K562 (cell line): Measurements from ENCODE around the gene SIKE1. TPM values are rescaled to one million over a fixed set of nuclear protein-coding genes. Genes with fewer than 3 reads are reported as not detected.

Experiments
- ATAC-seq: fragments of 200-7000 bp; cut with Tn5 transposase; 3 replicates; pipeline ENCODE4 v1.9.1; 2020; ENCODE audit warnings: moderate library complexity
- BruUV-seq: library from RNA; stranded (reverse); fragments of 400-500 nt; replicated peaks from 2 replicates; lab custom pipeline; 2021; lab: Mats Ljungman, UMichigan
- CTCF ChIA-PET: fragments of 300-600 bp; formaldehyde crosslinking; extraction: SDS; loops from one replicate; lab custom pipeline; 2021; ENCODE audit warnings: low intra/inter-chr PET ratio; lab: Yijun Ruan, JAX
- POLR2A ChIA-PET: fragments of 300-600, 350-650 bp; sonication (Branson Sonifier 250); formaldehyde crosslinking; extraction: SDS; loops from one replicate; lab custom pipeline; 2021; ENCODE audit warnings: antibody characterized with exemption, inconsistent platforms; lab: Yijun Ruan, JAX
- DNase-seq, 4 experiments: peaks; one replicate each; pipeline versions ENCODE4 v3.0.0 to v3.0.0-alpha.2; 2011 to 2018; ENCODE audit warnings: low spot score in 3 of 4, mixed read lengths in 3 of 4; ENCODE audit errors: extremely low read depth in 1 of 4
- FAIRE-seq: peaks from 2 replicates; lab custom pipeline; 2011; peaks lifted over from hg19 to GRCh38; lab: Jason Lieb, UNC
- H2AFZ ChIP-seq: 2 replicates; pipeline ENCODE4 v1.6.0; 2011; ENCODE audit warnings: low read depth, low read length, control low read depth, inconsistent platforms
- H3K27ac ChIP-seq: fragments of 200-600 bp; 3 replicates; pipeline ENCODE4 v1.8.0; 2011; ENCODE audit warnings: low read depth, mild to moderate bottlenecking, control low read depth, inconsistent platforms, low read length, moderate library complexity, mixed read lengths; ENCODE audit errors: extremely low read depth
- H3K27me3 ChIP-seq, 2 experiments: fragments of 300-600 bp in 1 of 2; 2 replicates in 1 of 2; 3 replicates in 1 of 2; pipeline versions ENCODE4 v1.6.0 to v1.8.0; 2011; ENCODE audit warnings: inconsistent platforms in 2 of 2, low read length in 2 of 2, mild to moderate bottlenecking in 1 of 2, mixed read lengths in 1 of 2, moderate library complexity in 1 of 2; ENCODE audit not compliant: control insufficient read depth in 2 of 2, insufficient read depth in 2 of 2
- H3K36me3 ChIP-seq: fragments of 300-600 bp; 3 replicates; pipeline ENCODE4 v1.8.0; 2011; ENCODE audit warnings: mild to moderate bottlenecking, low read length, inconsistent platforms; ENCODE audit not compliant: control insufficient read depth, insufficient read depth
- H3K4me1 ChIP-seq, 2 experiments: fragments of 200-600 bp in 1 of 2; replicated peaks in 1 of 2; 2 replicates in 1 of 2; 3 replicates in 1 of 2; pipeline versions ENCODE4 v1.5.1 to v1.8.0; 2011; ENCODE audit warnings: inconsistent platforms in 2 of 2, low read length in 2 of 2, mild to moderate bottlenecking in 1 of 2, mixed read lengths in 1 of 2, moderate library complexity in 1 of 2; ENCODE audit not compliant: control insufficient read depth in 2 of 2, insufficient read depth in 2 of 2
- H3K4me2 ChIP-seq: 2 replicates; pipeline ENCODE4 v1.6.1; 2011; ENCODE audit warnings: low read length, control low read depth, inconsistent platforms, mixed read lengths; ENCODE audit not compliant: insufficient read depth
- H3K4me3 ChIP-seq: fragments of 200-600 bp; sonication (generic), shearing (Covaris generic); 2 replicates; pipeline ENCODE4 v1.5.1; 2016; ENCODE audit warnings: control low read depth, inconsistent platforms
- H3K79me2 ChIP-seq: fragments of 200-600 bp; 3 replicates; pipeline ENCODE4 v1.8.0; 2011; ENCODE audit warnings: low read length, inconsistent platforms; ENCODE audit not compliant: control insufficient read depth, insufficient read depth
- H3K9ac ChIP-seq, 2 experiments: 2 replicates each; pipeline versions ENCODE4 v1.6.0 to v1.6.1; 2011; ENCODE audit warnings: low read depth in 2 of 2, low read length in 2 of 2, control low read depth in 1 of 2, inconsistent platforms in 1 of 2, mild to moderate bottlenecking in 1 of 2, mixed read lengths in 1 of 2; ENCODE audit not compliant: insufficient read depth in 1 of 2
- H3K9me1 ChIP-seq: one replicate; pipeline ENCODE4 v1.6.0; 2011; ENCODE audit warnings: inconsistent platforms, mild to moderate bottlenecking, low read length, moderate library complexity; ENCODE audit not compliant: control insufficient read depth, insufficient read depth
- H3K9me3 ChIP-seq: replicated peaks from 2 replicates; pipeline ENCODE4 v1.5.1; 2011; ENCODE audit warnings: low read depth, low read length, inconsistent platforms; ENCODE audit not compliant: control insufficient read depth, insufficient read depth
- H4K20me1 ChIP-seq: replicated peaks from 2 replicates; pipeline ENCODE4 v1.6.1; 2011; ENCODE audit warnings: low read length, inconsistent platforms, mixed read lengths; ENCODE audit not compliant: control insufficient read depth, insufficient read depth
- BCL6 ChIP-seq: fragments of 250-450 bp; sonication (Bioruptor Pico); IDR thresholded peaks from 2 replicates; pipeline ENCODE4 v1.4.0; 2020
- FOXJ3 ChIP-seq: sonication (generic); formaldehyde crosslinking; IDR thresholded peaks from 2 replicates; pipeline ENCODE4 v1.4.0; 2020; ENCODE audit warnings: mild to moderate bottlenecking, missing genetic modification reagents
- ILF3 ChIP-seq: fragments of 450-650 bp; IDR thresholded peaks from 2 replicates; pipeline ENCODE4 v1.6.1; 2018; ENCODE audit warnings: antibody characterized with exemption, mild to moderate bottlenecking, moderate library complexity, borderline replicate concordance
- KHSRP ChIP-seq: fragments of 450-650 bp; IDR thresholded peaks from 2 replicates; pipeline ENCODE4 v1.6.1; 2017
- MTF1 ChIP-seq: fragments of 250-450 bp; sonication (Bioruptor Pico); IDR thresholded peaks from 2 replicates; pipeline ENCODE4 v1.9.0; 2021; ENCODE audit warnings: moderate library complexity, mild to moderate bottlenecking, inconsistent platforms, borderline replicate concordance
- MYBL2 ChIP-seq, 2 experiments: fragments of 450-650 bp in 1 of 2; sonication (generic) in 1 of 2; formaldehyde crosslinking in 1 of 2; IDR thresholded peaks; 2 replicates each; pipeline versions ENCODE4 v1.6.1 to v1.8.1; 2017 to 2022; ENCODE audit warnings: borderline replicate concordance in 1 of 2, inconsistent platforms in 1 of 2, low read depth in 1 of 2, mild to moderate bottlenecking in 1 of 2, missing genetic modification reagents in 1 of 2, moderate library complexity in 1 of 2
- RB1 ChIP-seq: fragments of 450-650 bp; IDR thresholded peaks from 2 replicates; pipeline ENCODE4 v1.6.1; 2017; ENCODE audit warnings: low read depth, mild to moderate bottlenecking
- TFE3 ChIP-seq: fragments of 450-650 bp; formaldehyde crosslinking; IDR thresholded peaks from 2 replicates; pipeline ENCODE4 v1.4.0; 2020; ENCODE audit warnings: mild to moderate bottlenecking, mixed read lengths
- ZEB2 ChIP-seq: fragments of 450-650 bp; IDR thresholded peaks from 2 replicates; pipeline ENCODE4 v1.6.1; 2016
- ZNF324 ChIP-seq: fragments of 250-450 bp; sonication (Bioruptor Pico); IDR thresholded peaks from 2 replicates; pipeline ENCODE4 v1.4.0; 2020; ENCODE audit warnings: mild to moderate bottlenecking
- ZNF431 ChIP-seq: sonication (generic); formaldehyde crosslinking; IDR thresholded peaks from 2 replicates; pipeline ENCODE4 v1.8.0; 2022; ENCODE audit warnings: mild to moderate bottlenecking, missing genetic modification reagents
- ZNF717 ChIP-seq: fragments of 250-450 bp; sonication (Bioruptor Pico); IDR thresholded peaks from 2 replicates; pipeline ENCODE4 v1.5.0; 2021
- WGBS: fragments of 100-300 bp; shearing (Covaris generic); methylation state at CpG from one replicate; pipeline ENCODE4 v1.1.6; 2016; ENCODE audit warnings: low coverage, mixed read lengths; ENCODE audit not compliant: insufficient coverage; ENCODE audit errors: missing lambda C conversion rate; 5-methylcytosine and 5-hydroxymethylcytosine counted together
- in situ Hi-C: fragments of 300-500 bp; cut with MboI; formaldehyde crosslinking; loops from 4 replicates; pipeline ENCODE4 v1.15.0; 2018; ENCODE audit warnings: inconsistent platforms, mixed read lengths
- intact Hi-C: fragments of 100-400 bp; cut with micrococcal nuclease; formaldehyde crosslinking; loops from 2 replicates; pipeline ENCODE4 v1.14.2; 2022
- polyA plus RNA-seq, 8 experiments: library from polyadenylated mRNA; depleted of rRNA in 4 of 8; stranded (reverse) in 5 of 8; unstranded in 3 of 8; fragments of >200 nt; fragmentation: Nextera tagmentation in 2 of 8; fragmentation: Illumina TruSeq in 1 of 8; extraction: Ambion mirVana in 2 of 8; extraction: Trizol in 1 of 8; gene quantifications; 2 replicates each; pipeline versions ENCODE4 v1.2.1 to v1.2.3, GENCODE V29; 2011 to 2014; ENCODE audit warnings: inconsistent platforms in 1 of 8, missing spikeins in 1 of 8
- total RNA-seq, 7 experiments: library from RNA; depleted of rRNA in 6 of 7; stranded (reverse); fragments of >200 nt in 6 of 7; fragmentation: Illumina TruSeq in 2 of 7; extraction: Trizol in 2 of 7; gene quantifications; 2 replicates each; pipeline versions ENCODE4 v1.2.1 to v1.2.3, GENCODE V29; 2011 to 2021; ENCODE audit warnings: low replicate concordance in 1 of 7

Gene SIKE1
- total and polyA plus RNA-seq, 9 of the 15 experiments (the other 6 are each of a cell fraction or from before 2014, with no cell fraction given), result 21.8 to 144 (median 76.3) TPM

- H3K9me1 ChIP-seq, result no peaks in the 10 kb centered on the region
- CTCF ChIA-PET, result no interaction called here
- no peaks in the 10 kb centered on the region for H4K20me1 ChIP-seq
- 93% methylated on average over 1 of the region's 1 CpG for WGBS
- H3K27me3 ChIP-seq, result no peaks in the 10 kb centered on the region
- H3K36me3 ChIP-seq, result peaks cover 97% of the 10 kb centered on the region
- DNase-seq (no peak), FAIRE-seq (peak; percentile 15), ATAC-seq (no peak)
- H3K9me3 ChIP-seq, result no peaks in the 10 kb centered on the region
- no TSS peak for BruUV-seq
- H3K4me3 ChIP-seq, result no peak overlapping the region
- TF ChIP-seq ILF3 (0 out of 2 replicates have a peak, but pooled peaks have one; percentile 16), RB1 (no peak)
- H3K4me1 ChIP-seq, result no peaks in the 10 kb centered on the region
- H3K4me2 ChIP-seq, result no peak overlapping the region
- in situ Hi-C loops, result no loop called here
- POLR2A ChIA-PET, result interaction anchor here (1.2 kb wide), 1 partner anchor 9 kb away, joined by 3 read pairs; no protein-coding TSS in a partner anchor
- H2AFZ ChIP-seq, result no peak overlapping the region
- H3K9ac ChIP-seq, result no peak overlapping the region
- H3K79me2 ChIP-seq, result peaks cover 39% of the 10 kb centered on the region
- intact Hi-C loops, result loop anchor here (2.0 kb wide), 1 partner anchor 19 kb away; the partner anchor contains the start of gene NRAS
- H3K27ac ChIP-seq, result no peak overlapping the region
Measured at GRCh38 chr1:114735479-114735878, 45.0 kb downstream of the SIKE1 start.

- TF ChIP-seq MYBL2 (IDR thresholded peaks at IDR 0.05; ENCODE audit: low read depth) (no peak), MYBL2 (CRISPR knock-in tag; IDR thresholded peaks at IDR 0.05; ENCODE audit: borderline replicate concordance) (no peak), KHSRP (no peak), ZNF431 (no peak), TFE3 (CRISPR knock-in tag) (no peak), ZNF324 (CRISPR knock-in tag) (no peak), BCL6 (no peak), FOXJ3 (CRISPR knock-in tag) (no peak), ZEB2 (no peak), MTF1 (CRISPR knock-in tag) (no peak), ZNF717 (no peak)
- in situ Hi-C loops (no loop called here), intact Hi-C loops (no loop called here)
- peaks cover 3% of the 10 kb centered on the region; the same call in 1 of the 3 replicates for H3K79me2 ChIP-seq
- H3K9ac ChIP-seq, result no peak overlapping the region
- peaks cover 99% of the 10 kb centered on the region for H3K36me3 ChIP-seq
- no peak overlapping the region for H3K27ac ChIP-seq
- CTCF ChIA-PET, result no interaction called here
- ATAC-seq, result no peak
- 93% methylated on average over 1 of the region's 1 CpG for WGBS
- no peaks in the 10 kb centered on the region for H3K4me1 ChIP-seq
- H3K4me2 ChIP-seq, result no peak overlapping the region
- DNase-seq, result no peak
- no peaks in the 10 kb centered on the region for H3K9me3 ChIP-seq
- H4K20me1 ChIP-seq, result no peaks in the 10 kb centered on the region
- FAIRE-seq, result no peak
- POLR2A ChIA-PET, result interaction anchor here (1.5 kb wide), 1 partner anchor 26 kb away, joined by 4 read pairs; no protein-coding TSS in a partner anchor
- H3K9me1 ChIP-seq, result no peaks in the 10 kb centered on the region
- BruUV-seq, result no TSS peak
- no peaks in the 10 kb centered on the region for H3K27me3 ChIP-seq
- no peak overlapping the region for H2AFZ ChIP-seq
- no peak overlapping the region for H3K4me3 ChIP-seq
Measured at GRCh38 chr1:114729782-114730181, 50.7 kb downstream of the SIKE1 start.
